Mesenchymal stem cell (in vitro differentiated cells and primary cell): ENCODE results near the gene COL24A1.

Experiments
- DNase-seq: peaks from one replicate; pipeline ENCODE4 v3.0.0-alpha.2; 2013
- H2AFZ ChIP-seq: one replicate; pipeline ENCODE4 v1.6.1; 2013; ENCODE audit warnings: low read depth, mild to moderate bottlenecking, control low read depth, inconsistent platforms, low read length, moderate library complexity
- H2AK5ac ChIP-seq: 2 replicates; pipeline ENCODE4 v1.6.1; 2013; ENCODE audit warnings: low read length, moderate library complexity, mild to moderate bottlenecking, inconsistent platforms; ENCODE audit not compliant: severe bottlenecking
- H2BK120ac ChIP-seq: one replicate; pipeline ENCODE4 v1.6.1; 2013; ENCODE audit warnings: low read depth, mild to moderate bottlenecking, inconsistent platforms, low read length, moderate library complexity
- H2BK12ac ChIP-seq, 2 experiments: one replicate each; pipeline ENCODE4 v1.6.1; 2013; ENCODE audit warnings: inconsistent platforms in 2 of 2, low read length in 2 of 2, mild to moderate bottlenecking in 2 of 2, moderate library complexity in 2 of 2, control low read depth in 1 of 2
- H2BK15ac ChIP-seq: one replicate; pipeline ENCODE4 v1.6.1; 2013; ENCODE audit warnings: mild to moderate bottlenecking, low read depth, inconsistent platforms; ENCODE audit not compliant: poor library complexity, severe bottlenecking
- H2BK5ac ChIP-seq: 2 replicates; pipeline ENCODE4 v1.6.1; 2013; ENCODE audit warnings: low read depth, mild to moderate bottlenecking, low read length, control low read depth, inconsistent platforms; ENCODE audit not compliant: poor library complexity, severe bottlenecking
- H3K14ac ChIP-seq, 2 experiments: one replicate each; pipeline ENCODE4 v1.6.1; 2013; ENCODE audit warnings: inconsistent platforms in 2 of 2, low read length in 2 of 2, control low read depth in 1 of 2, mild to moderate bottlenecking in 1 of 2, moderate library complexity in 1 of 2
- H3K18ac ChIP-seq, 2 experiments: one replicate each; pipeline ENCODE4 v1.6.1; 2013; ENCODE audit warnings: inconsistent platforms in 2 of 2, low read length in 2 of 2, control low read depth in 1 of 2, low read depth in 1 of 2, mild to moderate bottlenecking in 1 of 2
- H3K23ac ChIP-seq, 2 experiments: one replicate each; pipeline ENCODE4 v1.6.1; 2013; ENCODE audit warnings: inconsistent platforms in 2 of 2, low read length in 2 of 2, mild to moderate bottlenecking in 2 of 2, moderate library complexity in 2 of 2, control low read depth in 1 of 2
- H3K27ac ChIP-seq: 2 replicates; pipeline ENCODE4 v1.5.1; 2013; ENCODE audit warnings: mild to moderate bottlenecking, moderate library complexity, low read length, control low read depth, inconsistent platforms; ENCODE audit not compliant: poor library complexity, severe bottlenecking
- H3K27me3 ChIP-seq, 2 experiments: 2 replicates each; pipeline versions ENCODE4 v1.6.1 to v1.7.0; 2013; ENCODE audit warnings: low read length in 2 of 2, mild to moderate bottlenecking in 2 of 2, moderate library complexity in 2 of 2, control low read depth in 1 of 2, inconsistent platforms in 1 of 2; ENCODE audit not compliant: control insufficient read depth in 1 of 2, insufficient read depth in 1 of 2
- H3K36me3 ChIP-seq, 2 experiments: 2 replicates each; pipeline versions ENCODE4 v1.6.1 to v1.7.0; 2013; ENCODE audit warnings: low read length in 2 of 2, control low read depth in 1 of 2, inconsistent platforms in 1 of 2, low read depth in 1 of 2, mild to moderate bottlenecking in 1 of 2; ENCODE audit not compliant: insufficient read depth in 2 of 2, control insufficient read depth in 1 of 2
- H3K4ac ChIP-seq, 2 experiments: one replicate each; pipeline ENCODE4 v1.6.1; 2013; ENCODE audit warnings: inconsistent platforms in 2 of 2, low read length in 2 of 2, mild to moderate bottlenecking in 2 of 2, moderate library complexity in 2 of 2, control low read depth in 1 of 2, low read depth in 1 of 2
- H3K4me1 ChIP-seq: 2 replicates; pipeline ENCODE4 v1.6.1; 2013; ENCODE audit warnings: low read depth, low read length, control low read depth; ENCODE audit not compliant: control insufficient read depth, insufficient read depth
- H3K4me2 ChIP-seq: 2 replicates; pipeline ENCODE4 v1.6.1; 2013; ENCODE audit warnings: low read length, mild to moderate bottlenecking, inconsistent platforms; ENCODE audit not compliant: poor library complexity, severe bottlenecking
- H3K4me3 ChIP-seq, 2 experiments: 2 replicates each; pipeline versions ENCODE4 v1.5.1 to v1.7.0; 2013; ENCODE audit warnings: low read length in 2 of 2, mild to moderate bottlenecking in 2 of 2, control low read depth in 1 of 2, low read depth in 1 of 2; ENCODE audit not compliant: insufficient read depth in 1 of 2
- H3K79me1 ChIP-seq: replicated peaks from 2 replicates; pipeline ENCODE4 v1.6.1; 2013; ENCODE audit warnings: mild to moderate bottlenecking, control low read depth, low read length, inconsistent platforms; ENCODE audit not compliant: poor library complexity, severe bottlenecking
- H3K9ac ChIP-seq: 2 replicates; pipeline ENCODE4 v1.7.0; 2013; ENCODE audit warnings: mild to moderate bottlenecking, low read length, moderate library complexity
- H3K9me3 ChIP-seq: 2 replicates; pipeline ENCODE4 v1.7.0; 2013; ENCODE audit warnings: mild to moderate bottlenecking, low read length; ENCODE audit not compliant: control insufficient read depth
- H4K8ac ChIP-seq: one replicate; pipeline ENCODE4 v1.6.1; 2013; ENCODE audit warnings: inconsistent platforms, mild to moderate bottlenecking, low read length, moderate library complexity
- H4K91ac ChIP-seq: one replicate; pipeline ENCODE4 v1.6.1; 2013; ENCODE audit warnings: mild to moderate bottlenecking, low read length, inconsistent platforms
- WGBS: methylation state at CpG from one replicate; pipeline ENCODE4 v1.1.7; 2013; ENCODE audit warnings: mixed read lengths; 5-methylcytosine and 5-hydroxymethylcytosine counted together

The COL24A1 gene

GRCh38 chr1:86153836-86154235, 2.7 kb downstream of the COL24A1 start:
- 100% methylated on average over 1 of the region's 6 CpGs for WGBS
- Histone ChIP-seq H3K18ac (no peak overlapping the region), H3K27ac (no peak overlapping the region), H3K9me3 (no peaks in the 10 kb centered on the region), H3K4me3 (no peak overlapping the region), H3K23ac (no peak overlapping the region), H2BK5ac (no peak overlapping the region), H3K4ac (no peak overlapping the region), H3K14ac (no peak overlapping the region), H2BK12ac (no peak overlapping the region), H3K9ac (no peak overlapping the region), H3K4me1 (peaks cover 22% of the 10 kb centered on the region), H4K8ac (no peak overlapping the region), H2BK15ac (no peak overlapping the region), H4K91ac (no peak overlapping the region), H2AK5ac (no peak overlapping the region), H3K36me3 (no peaks in the 10 kb centered on the region), H3K79me1 (no peaks in the 10 kb centered on the region), H2BK120ac (no peak overlapping the region), H3K27me3 (peaks cover 6 to 17% of the 10 kb centered on the region in 2 experiments), H3K4me2 (no peak overlapping the region), H2AFZ (no peak overlapping the region)
- DNase-seq = no peak

DNA sequence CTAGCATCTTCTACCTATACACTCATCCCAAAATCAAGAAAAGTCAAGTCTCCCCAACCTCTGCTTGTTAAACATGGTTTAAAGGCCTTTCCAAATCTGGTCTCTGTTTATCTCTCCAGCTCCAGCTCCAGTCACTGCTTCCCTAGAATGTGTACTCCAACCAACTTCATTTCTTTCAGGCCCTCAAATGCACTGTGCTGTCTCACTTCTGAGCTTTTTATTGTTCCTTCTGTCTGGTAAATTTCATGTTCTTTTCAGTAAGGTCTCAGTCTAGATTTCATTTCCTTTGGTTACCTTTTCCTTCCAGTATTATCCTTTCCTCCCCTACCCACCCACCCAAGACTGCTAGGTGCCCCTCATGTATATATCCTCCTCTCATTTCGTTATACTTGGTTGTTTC, 3.7 kb downstream of the COL24A1 start:
- WGBS = 71% methylated on average over 1 of the region's 1 CpG
- no peak overlapping the region for H3K18ac ChIP-seq
- H2BK120ac ChIP-seq = no peak overlapping the region
- H2AK5ac ChIP-seq = no peak overlapping the region
- H4K91ac ChIP-seq = no peak overlapping the region
- H3K23ac ChIP-seq = no peak overlapping the region
- no peak overlapping the region for H4K8ac ChIP-seq
- H2BK5ac ChIP-seq = no peak overlapping the region
- no peaks in the 10 kb centered on the region for H3K79me1 ChIP-seq
- no peak overlapping the region for H2BK12ac ChIP-seq
- no peak overlapping the region for H3K4me3 ChIP-seq
- no peak overlapping the region for H3K4ac ChIP-seq
- peaks cover 6 to 17% of the 10 kb centered on the region in 2 experiments for H3K27me3 ChIP-seq
- no peak overlapping the region for H2BK15ac ChIP-seq
- H3K9me3 ChIP-seq = no peaks in the 10 kb centered on the region
- H3K36me3 ChIP-seq = no peaks in the 10 kb centered on the region
- H3K4me2 ChIP-seq = no peak overlapping the region
- no peak overlapping the region for H3K27ac ChIP-seq
- DNase-seq = no peak
- H3K9ac ChIP-seq = no peak overlapping the region
- H2AFZ ChIP-seq = no peak overlapping the region
- H3K14ac ChIP-seq = no peak overlapping the region
- H3K4me1 ChIP-seq = peaks cover 22% of the 10 kb centered on the region

GRCh38 chr1:86151427-86151826, 5.1 kb downstream of the COL24A1 start:
- H3K18ac ChIP-seq = no peak overlapping the region

GRCh38 chr1:86150553-86151055, 6.0 kb downstream of the COL24A1 start:
- Histone ChIP-seq H3K23ac (no peak overlapping the region), H3K27ac (no peak overlapping the region), H3K4me1 (peaks cover 12% of the 10 kb centered on the region), H3K4me2 (no peak overlapping the region), H2AFZ (no peak overlapping the region), H2BK15ac (no peak overlapping the region), H2BK120ac (no peak overlapping the region), H3K18ac (no peak overlapping the region), H3K4me3 (no peak overlapping the region), H3K79me1 (no peaks in the 10 kb centered on the region), H3K4ac (no peak overlapping the region), H2AK5ac (no peak overlapping the region), H3K27me3 (peaks cover 6 to 15% of the 10 kb centered on the region in 2 experiments), H3K9ac (no peak overlapping the region), H3K14ac (no peak overlapping the region), H4K91ac (no peak overlapping the region), H2BK12ac (no peak overlapping the region), H2BK5ac (no peak overlapping the region), H3K9me3 (no peaks in the 10 kb centered on the region), H3K36me3 (no peaks in the 10 kb centered on the region), H4K8ac (no peak overlapping the region)
- no peak for DNase-seq

More at GRCh38 chr1:86151427-86151826, 5.1 kb downstream of the COL24A1 start:
- Histone ChIP-seq H3K36me3 (no peaks in the 10 kb centered on the region), H3K4me3 (no peak overlapping the region), H4K91ac (no peak overlapping the region), H2BK12ac (no peak overlapping the region), H2BK5ac (no peak overlapping the region), H2BK15ac (no peak overlapping the region), H3K9ac (no peak overlapping the region), H3K4me1 (peaks cover 18% of the 10 kb centered on the region), H3K4me2 (no peak overlapping the region), H3K79me1 (no peaks in the 10 kb centered on the region), H3K23ac (no peak overlapping the region), H2AFZ (no peak overlapping the region), H2AK5ac (no peak overlapping the region), H3K27ac (no peak overlapping the region), H3K9me3 (no peaks in the 10 kb centered on the region), H3K27me3 (peaks cover 6 to 17% of the 10 kb centered on the region in 2 experiments), H3K14ac (no peak overlapping the region), H3K4ac (no peak overlapping the region), H4K8ac (no peak overlapping the region), H2BK120ac (no peak overlapping the region)
- WGBS = 20% methylated on average over 1 of the region's 2 CpGs
- DNase-seq = no peak
